ENCODE data around the gene CYTIP.

The CYTIP gene

DNA sequence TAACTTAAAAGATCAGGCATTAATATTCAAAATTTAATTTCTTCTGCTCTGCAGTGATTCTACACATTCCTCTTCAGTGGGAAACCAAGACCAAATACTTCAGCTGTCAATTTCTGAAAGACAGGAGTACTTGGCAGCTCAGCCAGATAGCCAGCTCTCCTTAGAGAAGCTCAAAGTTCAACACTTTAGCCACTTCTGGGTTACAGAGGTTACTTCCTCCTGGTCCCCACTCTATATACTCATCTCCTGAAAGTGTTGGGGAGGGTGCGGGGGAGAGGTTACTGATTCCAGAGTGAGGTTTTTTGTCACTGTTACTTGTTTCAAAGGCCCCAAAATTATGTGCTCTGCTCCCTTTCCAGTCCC is 4.1 kb downstream of the CYTIP start:
- no peak for DNase-seq (ENCODE audit: extremely low read depth, low read depth)
- H3K4me3 ChIP-seq (replicated peaks; ENCODE audit: low read depth, low read length), result no peak overlapping the region
- TF ChIP-seq, protein P1, sequence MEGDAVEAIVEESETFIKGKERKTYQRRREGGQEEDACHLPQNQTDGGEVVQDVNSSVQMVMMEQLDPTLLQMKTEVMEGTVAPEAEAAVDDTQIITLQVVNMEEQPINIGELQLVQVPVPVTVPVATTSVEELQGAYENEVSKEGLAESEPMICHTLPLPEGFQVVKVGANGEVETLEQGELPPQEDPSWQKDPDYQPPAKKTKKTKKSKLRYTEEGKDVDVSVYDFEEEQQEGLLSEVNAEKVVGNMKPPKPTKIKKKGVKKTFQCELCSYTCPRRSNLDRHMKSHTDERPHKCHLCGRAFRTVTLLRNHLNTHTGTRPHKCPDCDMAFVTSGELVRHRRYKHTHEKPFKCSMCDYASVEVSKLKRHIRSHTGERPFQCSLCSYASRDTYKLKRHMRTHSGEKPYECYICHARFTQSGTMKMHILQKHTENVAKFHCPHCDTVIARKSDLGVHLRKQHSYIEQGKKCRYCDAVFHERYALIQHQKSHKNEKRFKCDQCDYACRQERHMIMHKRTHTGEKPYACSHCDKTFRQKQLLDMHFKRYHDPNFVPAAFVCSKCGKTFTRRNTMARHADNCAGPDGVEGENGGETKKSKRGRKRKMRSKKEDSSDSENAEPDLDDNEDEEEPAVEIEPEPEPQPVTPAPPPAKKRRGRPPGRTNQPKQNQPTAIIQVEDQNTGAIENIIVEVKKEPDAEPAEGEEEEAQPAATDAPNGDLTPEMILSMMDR (IDR thresholded peaks at IDR 0.05; ENCODE audit: low read depth, low read length, missing control alignments), result no peak

DNA sequence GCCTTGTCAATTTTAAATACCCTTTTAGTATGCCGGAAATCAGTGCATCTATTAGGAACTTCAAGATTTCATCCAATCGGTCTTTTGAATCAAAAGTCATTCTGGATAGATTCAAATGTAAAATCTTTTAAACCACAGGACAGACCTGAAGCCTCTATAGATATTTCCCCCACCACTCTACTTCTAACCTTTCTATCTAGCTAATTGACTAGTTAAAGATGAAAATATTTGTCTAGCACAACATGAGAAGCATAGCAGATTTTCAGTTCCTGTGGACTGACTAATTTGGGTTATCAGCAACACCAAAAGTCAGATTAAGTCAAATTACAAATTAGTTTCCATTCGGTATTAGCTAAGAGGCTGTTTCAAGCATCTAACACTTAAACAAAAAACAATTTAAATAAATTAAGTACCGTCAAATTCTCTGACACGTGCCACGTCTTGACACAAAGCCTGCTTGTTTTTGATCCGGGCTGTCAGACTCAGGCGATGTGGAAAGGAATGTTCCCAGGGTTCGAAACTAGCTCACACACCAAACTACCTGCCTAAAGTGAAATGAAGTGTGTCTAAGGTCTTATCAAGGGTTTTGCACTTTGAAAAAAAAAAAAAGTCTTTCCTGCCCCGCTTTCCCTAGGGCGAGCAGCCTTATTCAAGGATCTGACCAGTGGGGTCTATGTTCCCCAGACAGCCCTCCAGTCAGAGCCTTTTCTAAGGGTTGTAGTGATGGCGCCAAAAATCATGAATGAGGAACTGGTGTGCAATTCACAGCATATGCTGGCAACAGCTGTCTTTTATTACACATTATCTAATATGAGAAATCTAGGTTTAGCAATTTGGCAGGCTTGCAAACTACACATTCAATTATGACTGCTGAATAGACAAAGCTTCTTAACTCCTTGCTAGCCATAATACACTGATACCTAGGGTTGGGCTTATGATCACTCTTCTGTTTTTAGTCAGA is 4.7 kb downstream of the CYTIP start:
- DNase-seq (ENCODE audit: extremely low read depth, low read depth), result no peak
- TF ChIP-seq, protein P1 (IDR thresholded peaks at IDR 0.05; ENCODE audit: low read depth, low read length, missing control alignments), result no peak
- H3K4me3 ChIP-seq (replicated peaks; ENCODE audit: low read depth, low read length), result no peak overlapping the region

GRCh38 chr2:157433394-157433793 is 10.5 kb downstream of the CYTIP start:
- no peak overlapping the region for H3K4me3 ChIP-seq (replicated peaks; ENCODE audit: low read depth, low read length)
- TF ChIP-seq, protein P1 (IDR thresholded peaks at IDR 0.05; ENCODE audit: low read depth, low read length, missing control alignments), result no peak
- DNase-seq (ENCODE audit: extremely low read depth, low read depth), result no peak

- no peak for DNase-seq (ENCODE audit: extremely low read depth, low read depth)
- TF ChIP-seq, protein P1 (IDR thresholded peaks at IDR 0.05; ENCODE audit: low read depth, low read length, missing control alignments), result no peak
- H3K4me3 ChIP-seq (replicated peaks; ENCODE audit: low read depth, low read length), result no peak overlapping the region
Observed at GRCh38 chr2:157432475-157433106, 11.3 kb downstream of the CYTIP start.

DNA sequence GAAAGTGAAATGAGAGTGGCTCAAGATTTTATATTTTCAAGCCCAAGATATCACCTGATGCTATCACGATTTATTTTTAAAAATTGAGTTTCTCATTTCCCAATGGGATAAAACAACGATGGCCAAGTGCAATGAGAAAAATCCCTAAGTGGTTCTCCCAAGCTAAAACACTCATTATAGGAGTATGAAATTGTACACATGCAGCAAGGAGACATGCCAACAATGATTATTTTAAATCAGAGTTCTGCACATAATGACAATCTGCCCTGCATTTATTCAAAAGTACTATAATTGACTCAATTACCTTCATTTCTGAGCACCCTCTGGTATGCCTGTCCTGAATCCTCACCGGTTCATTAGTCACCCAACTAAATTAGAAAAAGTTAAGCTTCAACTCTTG is 12.7 kb downstream of the CYTIP start:
- DNase-seq (ENCODE audit: extremely low read depth, low read depth), result no peak
- TF ChIP-seq, protein P1 (IDR thresholded peaks at IDR 0.05; ENCODE audit: low read depth, low read length, missing control alignments), result no peak
- H3K4me3 ChIP-seq (replicated peaks; ENCODE audit: low read depth, low read length), result no peak overlapping the region

GRCh38 chr2:157428500-157429175 is 15.3 kb downstream of the CYTIP start:
- TF ChIP-seq, protein P1 (IDR thresholded peaks at IDR 0.05; ENCODE audit: low read depth, low read length, missing control alignments), result no peak
- no peak for DNase-seq (ENCODE audit: extremely low read depth, low read depth)
- no peak overlapping the region for H3K4me3 ChIP-seq (replicated peaks; ENCODE audit: low read depth, low read length)
